Measurements from ENCODE around the gene UMOD. TPM values are rescaled to one million over a fixed set of nuclear protein-coding genes. Genes with fewer than 3 reads are reported as not detected.

Gene UMOD
- total RNA-seq, 1 donor from 2014 or later: not detected

- no peaks in the 10 kb centered on the region for H3K36me3 Mint-ChIP-seq (ENCODE audit: low read depth)
- ATAC-seq (ENCODE audit: low read depth): no peak
- TF ChIP-seq CTCF (IDR thresholded peaks at IDR 0.05): no peak
- no peaks in the 10 kb centered on the region for H3K4me1 Mint-ChIP-seq
- peaks cover 3% of the 10 kb centered on the region for H3K27me3 Mint-ChIP-seq
- no peak overlapping the region for H3K27ac Mint-ChIP-seq
- no peak overlapping the region for H3K4me3 Mint-ChIP-seq
- intact Hi-C loops (cut with micrococcal nuclease): no loop called here
- ChIA-PET CTCF (no interaction called here), POLR2A (no interaction called here)
- DNase-seq: no peak
- no peaks in the 10 kb centered on the region for H3K9me3 Mint-ChIP-seq
These were observed 46.1 kb downstream of the UMOD start for GRCh38 chr16:20306401-20306800.

GRCh38 chr16:20303012-20303411, 49.5 kb downstream of the UMOD start:
- Mint-ChIP-seq H3K9me3 (no peaks in the 10 kb centered on the region), H3K27ac (no peak overlapping the region), H3K36me3 (ENCODE audit: low read depth) (no peaks in the 10 kb centered on the region), H3K27me3 (peaks cover 3% of the 10 kb centered on the region), H3K4me3 (no peak overlapping the region), H3K4me1 (no peaks in the 10 kb centered on the region)
- ATAC-seq (ENCODE audit: low read depth) (no peak), DNase-seq (no peak)
- no peak for TF ChIP-seq CTCF (IDR thresholded peaks at IDR 0.05)
- POLR2A ChIA-PET: no interaction called here
- CTCF ChIA-PET: no interaction called here
- intact Hi-C loops (cut with micrococcal nuclease): no loop called here

- POLR2A ChIA-PET: no interaction called here
- ATAC-seq (ENCODE audit: low read depth) (no peak), DNase-seq (no peak)
- no peak for TF ChIP-seq CTCF (IDR thresholded peaks at IDR 0.05)
- Mint-ChIP-seq H3K27ac (no peak overlapping the region), H3K4me3 (no peak overlapping the region), H3K4me1 (no peaks in the 10 kb centered on the region), H3K36me3 (ENCODE audit: low read depth) (no peaks in the 10 kb centered on the region), H3K27me3 (peaks cover 3% of the 10 kb centered on the region), H3K9me3 (no peaks in the 10 kb centered on the region)
- intact Hi-C loops (cut with micrococcal nuclease): no loop called here
- CTCF ChIA-PET: interaction anchor here (1.0 kb wide), 1 partner anchor 395 kb away, joined by 4 read pairs; no protein-coding TSS in a partner anchor
These were observed 50.1 kb downstream of the UMOD start for GRCh38 chr16:20302389-20302788.

GRCh38 chr16:20301840-20302239, 50.7 kb downstream of the UMOD start:
- intact Hi-C loops (cut with micrococcal nuclease): no loop called here
- ChIA-PET CTCF (interaction anchor here (1.0 kb wide), 1 partner anchor 394 kb away, joined by 4 read pairs; no protein-coding TSS in a partner anchor), POLR2A (no interaction called here)
- no peak overlapping the region for H3K27ac Mint-ChIP-seq
- no peak overlapping the region for H3K4me3 Mint-ChIP-seq
- ATAC-seq (ENCODE audit: low read depth): no peak
- no peak for TF ChIP-seq CTCF (IDR thresholded peaks at IDR 0.05)
- no peaks in the 10 kb centered on the region for H3K4me1 Mint-ChIP-seq
- no peak for DNase-seq
- H3K36me3 Mint-ChIP-seq (ENCODE audit: low read depth): no peaks in the 10 kb centered on the region
- peaks cover 3% of the 10 kb centered on the region for H3K27me3 Mint-ChIP-seq
- no peaks in the 10 kb centered on the region for H3K9me3 Mint-ChIP-seq

GRCh38 chr16:20300312-20301097, 52.0 kb downstream of the UMOD start:
- Mint-ChIP-seq H3K4me1 (no peaks in the 10 kb centered on the region), H3K27ac (no peak overlapping the region), H3K36me3 (ENCODE audit: low read depth) (no peaks in the 10 kb centered on the region), H3K4me3 (no peak overlapping the region), H3K27me3 (no peaks in the 10 kb centered on the region), H3K9me3 (no peaks in the 10 kb centered on the region)
- ATAC-seq (ENCODE audit: low read depth): no peak
- no peak for TF ChIP-seq CTCF (IDR thresholded peaks at IDR 0.05)
- ChIA-PET CTCF (interaction anchor here (1.0 to 1.1 kb wide), 2 partner anchors 391 to 393 kb away, joined by 3 to 10 read pairs; no protein-coding TSS in a partner anchor), POLR2A (no interaction called here)
- intact Hi-C loops (cut with micrococcal nuclease): no loop called here
- DNase-seq: no peak
